ENCODE results near the gene GOLGA7B. TPM values are rescaled to one million over a fixed set of nuclear protein-coding genes. Genes with fewer than 3 reads are reported as not detected.
A peak's percentile ranks its signal among the peaks of the same experiment; 100 is the strongest.

The GOLGA7B gene
- total RNA-seq, 1 donor from 2014 or later: 2.7 TPM

GRCh38 chr10:97913193-97913592 lies 63.5 kb downstream of the GOLGA7B start:
- no peak for DNase-seq (ENCODE audit: low read depth)
- H3K4me3 ChIP-seq (ENCODE audit: low read depth, low read length): no peak overlapping the region
- H3K36me3 ChIP-seq (ENCODE audit: control insufficient read depth, insufficient read depth, low read length): no peaks in the 10 kb centered on the region
- peaks cover 12% of the 10 kb centered on the region for H3K27me3 ChIP-seq (ENCODE audit: control insufficient read depth, insufficient read depth, low read length)
- TF ChIP-seq CTCF (IDR thresholded peaks at IDR 0.05; ENCODE audit: insufficient read depth, low read length, poor library complexity, severe bottlenecking): no peak

DNA sequence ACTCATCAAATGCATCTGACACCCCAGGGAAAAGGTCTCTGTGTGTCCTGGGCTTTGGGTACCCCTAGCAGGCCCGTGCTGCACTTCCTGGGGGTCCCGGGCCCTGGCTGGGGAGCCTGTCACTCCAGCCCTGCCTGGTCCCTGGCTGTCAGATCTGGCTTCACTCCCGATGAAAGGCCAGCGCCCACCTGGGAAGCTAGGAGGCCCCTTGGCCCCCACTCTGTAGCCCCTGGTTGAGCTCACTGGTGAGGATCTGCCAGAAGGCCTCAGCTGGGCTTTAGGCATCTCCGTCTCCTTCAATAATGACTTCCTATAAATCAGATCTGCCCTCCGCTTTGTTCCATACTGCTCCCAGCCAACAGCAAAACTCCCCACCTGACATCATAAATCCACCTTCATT lies 64.0 kb downstream of the GOLGA7B start:
- H3K27me3 ChIP-seq (ENCODE audit: control insufficient read depth, insufficient read depth, low read length): peaks cover 12% of the 10 kb centered on the region
- no peaks in the 10 kb centered on the region for H3K36me3 ChIP-seq (ENCODE audit: control insufficient read depth, insufficient read depth, low read length)
- no peak for DNase-seq (ENCODE audit: low read depth)
- no peak overlapping the region for H3K4me3 ChIP-seq (ENCODE audit: low read depth, low read length)
- no peak for TF ChIP-seq CTCF (IDR thresholded peaks at IDR 0.05; ENCODE audit: insufficient read depth, low read length, poor library complexity, severe bottlenecking)

DNA sequence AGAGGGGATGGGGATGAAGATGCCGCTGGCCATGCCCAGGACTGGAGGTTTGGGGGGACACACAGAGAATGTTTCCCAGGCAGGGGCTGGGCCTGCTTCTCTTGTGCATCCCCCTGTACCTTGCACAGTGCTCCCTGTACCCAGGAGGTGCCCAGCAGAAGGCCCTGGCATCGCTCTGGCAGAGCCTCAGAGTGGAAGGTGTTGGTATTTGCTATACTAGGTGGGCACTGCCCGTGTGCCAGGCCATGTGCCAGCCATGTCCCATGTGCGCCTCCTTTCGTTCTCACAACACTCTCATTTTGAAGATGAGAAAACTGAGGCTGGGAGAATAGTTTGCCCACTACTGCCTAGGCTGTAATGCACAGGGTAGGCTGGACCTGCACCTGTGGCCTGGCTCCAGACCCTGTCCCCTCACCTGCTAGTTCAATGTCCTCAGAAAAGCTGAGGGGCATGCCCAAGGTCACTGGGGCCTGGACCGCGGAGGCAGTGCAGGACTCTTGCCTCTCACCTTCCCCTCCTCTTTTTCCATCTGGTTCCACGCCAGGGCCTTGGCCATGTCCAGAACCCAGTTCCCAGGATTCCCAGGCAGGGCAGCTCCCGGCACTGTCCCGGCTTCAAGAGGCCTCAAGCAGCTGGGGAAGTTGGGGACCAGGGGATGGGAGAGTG lies 64.7 kb downstream of the GOLGA7B start:
- Histone ChIP-seq H3K27me3 (ENCODE audit: control insufficient read depth, insufficient read depth, low read length) (peaks cover 12% of the 10 kb centered on the region), H3K36me3 (ENCODE audit: control insufficient read depth, insufficient read depth, low read length) (no peaks in the 10 kb centered on the region), H3K4me3 (ENCODE audit: low read depth, low read length) (no peak overlapping the region)
- TF ChIP-seq CTCF (IDR thresholded peaks at IDR 0.05; ENCODE audit: insufficient read depth, low read length, poor library complexity, severe bottlenecking): no peak
- DNase-seq (ENCODE audit: low read depth): no peak

GRCh38 chr10:97914837-97915211 lies 65.2 kb downstream of the GOLGA7B start:
- peak; percentile 94 for TF ChIP-seq CTCF (IDR thresholded peaks at IDR 0.05; ENCODE audit: insufficient read depth, low read length, poor library complexity, severe bottlenecking)
- Histone ChIP-seq H3K4me3 (ENCODE audit: low read depth, low read length) (no peak overlapping the region), H3K27me3 (ENCODE audit: control insufficient read depth, insufficient read depth, low read length) (peaks cover 12% of the 10 kb centered on the region), H3K36me3 (ENCODE audit: control insufficient read depth, insufficient read depth, low read length) (no peaks in the 10 kb centered on the region)
- no peak for DNase-seq (ENCODE audit: low read depth)

DNA sequence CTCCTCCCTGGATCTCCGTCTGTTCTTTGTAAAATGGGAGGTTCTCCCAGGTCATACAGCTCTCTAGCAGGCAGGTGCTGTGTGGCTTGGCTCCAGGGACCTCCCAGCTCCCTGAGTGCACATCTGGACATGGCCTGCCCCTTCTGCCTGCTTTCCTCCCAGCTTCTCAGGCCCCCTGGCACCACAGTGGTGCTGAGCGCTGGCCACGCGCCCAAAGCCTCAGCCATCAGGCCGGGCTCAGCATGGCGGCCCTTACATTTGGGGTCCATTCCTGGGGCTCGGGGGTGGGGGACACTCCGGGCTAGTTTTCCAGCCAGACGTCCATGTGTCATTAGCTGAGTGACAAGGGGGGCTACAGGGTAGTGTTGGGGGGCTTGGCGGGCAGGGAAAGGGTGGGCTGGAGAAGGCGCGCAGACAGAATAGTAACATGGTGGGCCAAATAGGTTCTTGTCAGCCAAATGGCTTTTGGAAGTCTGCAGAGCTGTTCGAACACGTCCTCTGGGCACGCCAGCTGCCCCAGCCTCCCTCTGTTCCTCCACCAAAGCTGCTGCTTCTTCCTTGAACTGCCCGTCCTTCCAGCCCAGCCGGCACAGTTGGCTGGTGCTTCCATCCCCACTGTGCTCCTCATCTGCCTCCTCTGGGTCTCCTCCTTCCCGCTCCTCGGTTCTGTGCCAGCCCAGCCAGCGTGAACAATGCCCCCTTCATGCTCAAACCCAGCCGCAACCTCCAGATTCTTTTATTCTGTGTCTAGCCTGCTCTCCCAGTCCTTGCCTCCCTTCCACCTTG lies 65.9 kb downstream of the GOLGA7B start:
- TF ChIP-seq CTCF (IDR thresholded peaks at IDR 0.05; ENCODE audit: insufficient read depth, low read length, poor library complexity, severe bottlenecking): no peak
- DNase-seq (ENCODE audit: low read depth): no peak
- H3K36me3 ChIP-seq (ENCODE audit: control insufficient read depth, insufficient read depth, low read length): no peaks in the 10 kb centered on the region
- H3K27me3 ChIP-seq (ENCODE audit: control insufficient read depth, insufficient read depth, low read length): peaks cover 12% of the 10 kb centered on the region
- no peak overlapping the region for H3K4me3 ChIP-seq (ENCODE audit: low read depth, low read length)
